ENCODE results near the gene TMC2.

The TMC2 gene

DNA sequence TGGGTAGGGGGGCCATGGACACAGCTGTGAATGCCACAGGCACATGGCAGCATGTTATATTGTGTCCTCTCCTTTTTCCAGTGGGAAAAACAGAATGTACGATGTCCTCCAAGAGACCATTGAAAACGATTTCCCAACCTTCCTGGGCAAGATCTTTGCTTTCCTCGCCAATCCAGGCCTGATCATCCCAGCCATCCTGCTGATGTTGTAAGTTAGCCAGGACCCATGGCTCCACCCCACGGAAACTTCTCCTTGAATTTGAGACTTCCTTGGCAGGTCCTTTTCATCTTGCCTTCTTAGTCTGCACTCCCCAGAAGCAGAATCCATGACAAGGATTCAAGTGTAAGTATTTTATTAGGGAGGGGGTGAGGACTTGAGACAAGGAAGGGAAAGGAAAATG is 87.8 kb downstream of the TMC2 start:
- TF ChIP-seq FOXP2 (optimal IDR thresholded peaks at IDR 0.05; ENCODE audit: borderline replicate concordance, extremely low read depth, extremely low read length, insufficient read depth) (no peak), POLR2AphosphoS5 (IDR thresholded peaks at IDR 0.05; ENCODE audit: low read depth, low read length) (no peak), TAF1 (IDR thresholded peaks at IDR 0.05; ENCODE audit: borderline replicate concordance, insufficient read depth, low read length) (no peak), SIN3A (IDR thresholded peaks at IDR 0.05; ENCODE audit: borderline replicate concordance, insufficient read depth, low read length) (no peak)
- TF ChIP-seq, protein P1, sequence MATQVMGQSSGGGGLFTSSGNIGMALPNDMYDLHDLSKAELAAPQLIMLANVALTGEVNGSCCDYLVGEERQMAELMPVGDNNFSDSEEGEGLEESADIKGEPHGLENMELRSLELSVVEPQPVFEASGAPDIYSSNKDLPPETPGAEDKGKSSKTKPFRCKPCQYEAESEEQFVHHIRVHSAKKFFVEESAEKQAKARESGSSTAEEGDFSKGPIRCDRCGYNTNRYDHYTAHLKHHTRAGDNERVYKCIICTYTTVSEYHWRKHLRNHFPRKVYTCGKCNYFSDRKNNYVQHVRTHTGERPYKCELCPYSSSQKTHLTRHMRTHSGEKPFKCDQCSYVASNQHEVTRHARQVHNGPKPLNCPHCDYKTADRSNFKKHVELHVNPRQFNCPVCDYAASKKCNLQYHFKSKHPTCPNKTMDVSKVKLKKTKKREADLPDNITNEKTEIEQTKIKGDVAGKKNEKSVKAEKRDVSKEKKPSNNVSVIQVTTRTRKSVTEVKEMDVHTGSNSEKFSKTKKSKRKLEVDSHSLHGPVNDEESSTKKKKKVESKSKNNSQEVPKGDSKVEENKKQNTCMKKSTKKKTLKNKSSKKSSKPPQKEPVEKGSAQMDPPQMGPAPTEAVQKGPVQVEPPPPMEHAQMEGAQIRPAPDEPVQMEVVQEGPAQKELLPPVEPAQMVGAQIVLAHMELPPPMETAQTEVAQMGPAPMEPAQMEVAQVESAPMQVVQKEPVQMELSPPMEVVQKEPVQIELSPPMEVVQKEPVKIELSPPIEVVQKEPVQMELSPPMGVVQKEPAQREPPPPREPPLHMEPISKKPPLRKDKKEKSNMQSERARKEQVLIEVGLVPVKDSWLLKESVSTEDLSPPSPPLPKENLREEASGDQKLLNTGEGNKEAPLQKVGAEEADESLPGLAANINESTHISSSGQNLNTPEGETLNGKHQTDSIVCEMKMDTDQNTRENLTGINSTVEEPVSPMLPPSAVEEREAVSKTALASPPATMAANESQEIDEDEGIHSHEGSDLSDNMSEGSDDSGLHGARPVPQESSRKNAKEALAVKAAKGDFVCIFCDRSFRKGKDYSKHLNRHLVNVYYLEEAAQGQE (IDR thresholded peaks at IDR 0.05; ENCODE audit: insufficient read depth in 1 of 2, low read depth in 2 of 2, low read length in 2 of 2) = no peak

DNA sequence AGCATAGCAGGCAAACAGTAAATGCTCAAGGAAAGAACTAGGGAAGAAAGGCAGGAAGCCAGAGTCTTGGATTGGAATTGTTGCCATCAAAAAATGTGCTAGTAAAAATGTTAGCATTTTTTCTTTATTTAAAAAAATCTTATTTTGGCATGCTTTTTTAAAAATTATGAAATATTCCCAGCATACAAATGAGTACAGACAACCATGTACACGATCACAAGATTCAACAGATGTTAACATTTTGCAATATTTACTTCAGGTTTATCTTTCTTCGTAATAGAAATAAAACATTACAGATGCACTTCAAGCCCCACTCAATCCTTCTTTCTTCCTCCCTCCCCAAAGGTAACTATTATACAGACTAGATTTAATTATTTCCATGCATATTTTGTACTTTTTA is 88.7 kb downstream of the TMC2 start:
- TF ChIP-seq, protein P1 (IDR thresholded peaks at IDR 0.05; ENCODE audit: insufficient read depth in 1 of 2, low read depth in 2 of 2, low read length in 2 of 2) = no peak
- TF ChIP-seq TAF1 (IDR thresholded peaks at IDR 0.05; ENCODE audit: borderline replicate concordance, insufficient read depth, low read length) (no peak), POLR2AphosphoS5 (IDR thresholded peaks at IDR 0.05; ENCODE audit: low read depth, low read length) (no peak), SIN3A (IDR thresholded peaks at IDR 0.05; ENCODE audit: borderline replicate concordance, insufficient read depth, low read length) (no peak), FOXP2 (optimal IDR thresholded peaks at IDR 0.05; ENCODE audit: borderline replicate concordance, extremely low read depth, extremely low read length, insufficient read depth) (no peak)

GRCh38 chr20:2626853-2627541 is 90.6 kb downstream of the TMC2 start:
- no peak for TF ChIP-seq POLR2AphosphoS5 (IDR thresholded peaks at IDR 0.05; ENCODE audit: low read depth, low read length)
- TF ChIP-seq FOXP2 (optimal IDR thresholded peaks at IDR 0.05; ENCODE audit: borderline replicate concordance, extremely low read depth, extremely low read length, insufficient read depth) = no peak
- TF ChIP-seq TAF1 (IDR thresholded peaks at IDR 0.05; ENCODE audit: borderline replicate concordance, insufficient read depth, low read length) = no peak
- TF ChIP-seq SIN3A (IDR thresholded peaks at IDR 0.05; ENCODE audit: borderline replicate concordance, insufficient read depth, low read length) = no peak
- TF ChIP-seq, protein P1 (IDR thresholded peaks at IDR 0.05; ENCODE audit: insufficient read depth in 1 of 2, low read depth in 2 of 2, low read length in 2 of 2) = no peak

DNA sequence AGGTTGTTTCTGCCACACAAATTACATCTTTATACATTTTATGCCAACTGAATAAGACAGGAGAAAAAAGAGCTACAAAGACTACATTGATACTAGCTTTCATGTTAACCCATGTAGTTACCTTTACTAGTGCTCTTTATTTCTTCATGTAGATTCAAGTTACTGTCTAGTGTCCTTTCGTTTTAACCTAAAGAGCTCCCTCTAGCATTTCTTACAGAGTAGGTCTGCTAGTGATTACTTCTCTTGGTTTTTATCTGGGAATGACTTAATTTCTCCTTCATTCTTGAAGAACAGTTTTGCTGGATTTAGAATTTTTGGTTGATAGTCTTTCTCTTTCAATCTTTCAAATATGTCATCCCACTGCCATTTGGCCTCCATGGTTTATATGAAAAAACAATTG is 94.9 kb downstream of the TMC2 start:
- TF ChIP-seq TAF1 (IDR thresholded peaks at IDR 0.05; ENCODE audit: borderline replicate concordance, insufficient read depth, low read length) (no peak), FOXP2 (optimal IDR thresholded peaks at IDR 0.05; ENCODE audit: borderline replicate concordance, extremely low read depth, extremely low read length, insufficient read depth) (no peak), SIN3A (IDR thresholded peaks at IDR 0.05; ENCODE audit: borderline replicate concordance, insufficient read depth, low read length) (no peak), POLR2AphosphoS5 (IDR thresholded peaks at IDR 0.05; ENCODE audit: low read depth, low read length) (no peak)
- TF ChIP-seq, protein P1 (IDR thresholded peaks at IDR 0.05; ENCODE audit: insufficient read depth in 1 of 2, low read depth in 2 of 2, low read length in 2 of 2) = no peak

Data from PFSK-1 (cell line).